Adrenal gland (tissue), 5 donors: ENCODE measurements around the gene RPL5.

Experiments used
- CTCF ChIP-seq, 6 experiments: fragments of 450-650 bp in 4 of 6; fragments of 200-600 bp in 2 of 6; sonication (generic) in 1 of 6; IDR thresholded peaks; 1 replicate in 5 of 6; 2 replicates in 1 of 6; pipeline versions ENCODE4 v1.5.1 to v1.8.0; 2016 to 2021; ENCODE audit warnings: antibody characterized with exemption in 6 of 6, mild to moderate bottlenecking in 2 of 6, moderate library complexity in 1 of 6
- POLR2A ChIP-seq, 2 donors: fragments of 450-650 bp; IDR thresholded peaks; one replicate each; pipeline ENCODE4 v1.6.1; 2017; ENCODE audit warnings: antibody characterized with exemption in 2 of 2, mild to moderate bottlenecking in 2 of 2, moderate library complexity in 1 of 2
- donor health status: DM: no; HTN: no; CAD: no.

- TF ChIP-seq POLR2A (IDR thresholded peaks at IDR 0.05) (no peak), CTCF (IDR thresholded peaks at IDR 0.05) (no peak)
Measured at GRCh38 chr1:92877792-92878191, 46.0 kb downstream of the RPL5 start.
